HCT116 (cell line): ENCODE data around the gene WDR27. TPM values are rescaled to one million over a fixed set of nuclear protein-coding genes. Genes with fewer than 3 reads are reported as not detected.

Source experiments
- ATAC-seq: fragments of 200-7000 bp; cut with Tn5 transposase; 2 replicates; pipeline ENCODE4 v1.9.1; 2020; ENCODE audit warnings: mild to moderate bottlenecking, moderate library complexity
- BruUV-seq: library from RNA; stranded (reverse); fragments of 400-500 nt; replicated peaks from 2 replicates; lab custom pipeline; 2021; lab: Mats Ljungman, UMichigan
- CTCF ChIA-PET: fragments of 300-600 bp; sonication (Branson Sonifier 250); formaldehyde crosslinking; loops from one replicate; lab custom pipeline; 2021; ENCODE audit warnings: antibody characterized with exemption; lab: Charles Lee
- POLR2A ChIA-PET: fragments of 300-600, 350-600 bp; sonication (Branson Sonifier 250); formaldehyde crosslinking; loops from one replicate; lab custom pipeline; 2021; ENCODE audit warnings: antibody characterized with exemption; lab: Charles Lee
- RAD21 ChIA-PET, 2 experiments: fragments of 300-600 bp; sonication (Branson Sonifier 250); formaldehyde crosslinking; loops; one replicate each; lab custom pipeline; 2023; ENCODE audit warnings: low total read pairs in 2 of 2; ENCODE audit not compliant: uncharacterized antibody in 2 of 2, unreplicated experiment in 2 of 2, low non-redundant PET in 1 of 2; lab: Charles Lee
- DNase-seq: peaks from one replicate; pipeline ENCODE4 v3.0.0-alpha.2; 2010; ENCODE audit warnings: low read depth, low spot score
- H2AFZ ChIP-seq: fragments of 200-600 bp; shearing (Covaris generic), sonication (generic); 2 replicates; pipeline ENCODE4 v1.6.1; 2017; ENCODE audit warnings: low read depth, mixed run types, mixed read lengths, antibody characterized with exemption, low read length; ENCODE audit not compliant: poor library complexity, severe bottlenecking
- H3K27ac ChIP-seq: 2 replicates; pipeline ENCODE4 v1.5.1; 2012; ENCODE audit warnings: low read depth, low read length
- H3K27me3 ChIP-seq: fragments of 200-600 bp; sonication (generic); 2 replicates; pipeline ENCODE4 v1.6.1; 2016; ENCODE audit warnings: mixed run types, low read length, mixed read lengths; ENCODE audit not compliant: insufficient read depth
- H3K36me3 ChIP-seq, 2 experiments: fragments of 200-500 bp in 1 of 2; fragments of 200-600 bp in 1 of 2; sonication (Bioruptor generic) in 1 of 2; sonication (generic) in 1 of 2; 2 replicates each; pipeline versions ENCODE4 v1.5.1 to v1.6.1; 2014 to 2016; ENCODE audit warnings: low read length in 2 of 2, inconsistent platforms in 1 of 2, mixed read lengths in 1 of 2, mixed run types in 1 of 2; ENCODE audit not compliant: insufficient read depth in 2 of 2, control insufficient read depth in 1 of 2
- H3K4me1 ChIP-seq, 2 experiments: fragments of 200-600 bp in 1 of 2; sonication (generic) in 1 of 2; 2 replicates each; pipeline versions ENCODE4 v1.5.1 to v1.6.1; 2012 to 2017; ENCODE audit warnings: low read length in 2 of 2, inconsistent platforms in 1 of 2, mild to moderate bottlenecking in 1 of 2, mixed read lengths in 1 of 2, mixed run types in 1 of 2, moderate library complexity in 1 of 2; ENCODE audit not compliant: insufficient read depth in 2 of 2, control insufficient read depth in 1 of 2
- H3K4me2 ChIP-seq: fragments of 200-600 bp; sonication (generic); 2 replicates; pipeline ENCODE4 v1.6.1; 2017; ENCODE audit warnings: mixed run types, low read length, mixed read lengths
- H3K4me3 ChIP-seq, 2 experiments: fragments of 200-600 bp in 1 of 2; sonication (generic) in 1 of 2; replicated peaks in 1 of 2; 2 replicates each; pipeline ENCODE4 v1.5.1; 2011 to 2016; ENCODE audit warnings: low read length in 2 of 2, control low read depth in 1 of 2, low read depth in 1 of 2, mild to moderate bottlenecking in 1 of 2, mixed read lengths in 1 of 2, mixed run types in 1 of 2
- H3K79me2 ChIP-seq: fragments of 200-600 bp; sonication (generic); 2 replicates; pipeline ENCODE4 v1.6.1; 2017; ENCODE audit warnings: mild to moderate bottlenecking, mixed run types, low read length, moderate library complexity, mixed read lengths; ENCODE audit not compliant: insufficient read depth
- H3K9ac ChIP-seq: fragments of 200-600 bp; sonication (generic); 2 replicates; pipeline ENCODE4 v1.6.1; 2016; ENCODE audit warnings: low read length, mixed read lengths
- H3K9me2 ChIP-seq: fragments of 200-600 bp; sonication (generic), shearing (Covaris generic); 2 replicates; pipeline ENCODE4 v1.6.1; 2017; ENCODE audit warnings: mixed run types, mild to moderate bottlenecking, moderate library complexity; ENCODE audit not compliant: insufficient read depth
- H3K9me3 ChIP-seq, 2 experiments: fragments of 200-500 bp in 1 of 2; fragments of 200-600 bp in 1 of 2; sonication (Bioruptor generic) in 1 of 2; sonication (generic) in 1 of 2; 2 replicates each; pipeline ENCODE4 v1.6.1; 2014 to 2017; ENCODE audit warnings: low read length in 2 of 2, mixed read lengths in 2 of 2, inconsistent platforms in 1 of 2, low read depth in 1 of 2, mild to moderate bottlenecking in 1 of 2, mixed run types in 1 of 2, moderate library complexity in 1 of 2; ENCODE audit not compliant: control insufficient read depth in 1 of 2, insufficient read depth in 1 of 2
- H4K20me1 ChIP-seq: fragments of 200-600 bp; sonication (generic), shearing (Covaris generic); 2 replicates; pipeline ENCODE4 v1.6.1; 2017; ENCODE audit warnings: mixed run types, mild to moderate bottlenecking, moderate library complexity; ENCODE audit not compliant: insufficient read depth
- CBX3 ChIP-seq: IDR thresholded peaks from 2 replicates; pipeline ENCODE4 v1.6.1; 2012; ENCODE audit warnings: low read depth
- CEBPB ChIP-seq: IDR thresholded peaks from 2 replicates; pipeline ENCODE4 v1.6.1; 2012; ENCODE audit warnings: low read depth
- ELF1 ChIP-seq: IDR thresholded peaks from 2 replicates; pipeline ENCODE4 v1.6.1; 2012; ENCODE audit warnings: low read depth, borderline replicate concordance
- EZH2 ChIP-seq: fragments of 200-600 bp; sonication (generic); IDR thresholded peaks from 2 replicates; pipeline ENCODE4 v1.6.1; 2017; ENCODE audit warnings: antibody characterized with exemption, mixed run types
- POLR2AphosphoS5 ChIP-seq: IDR thresholded peaks from 2 replicates; pipeline ENCODE4 v1.6.1; 2011; ENCODE audit warnings: mild to moderate bottlenecking, low read depth, low read length, moderate library complexity
- RAD21 ChIP-seq: IDR thresholded peaks from 2 replicates; pipeline ENCODE4 v1.6.1; 2012; ENCODE audit warnings: low read depth, mild to moderate bottlenecking
- SP1 ChIP-seq: IDR thresholded peaks from 2 replicates; pipeline ENCODE4 v1.6.1; 2012; ENCODE audit warnings: low read depth
- SRF ChIP-seq: IDR thresholded peaks from 2 replicates; pipeline ENCODE4 v1.6.1; 2012; ENCODE audit warnings: low read depth
- YY1 ChIP-seq: IDR thresholded peaks from 2 replicates; pipeline ENCODE4 v1.6.1; 2011; ENCODE audit warnings: low read length, low read depth, moderate library complexity, mild to moderate bottlenecking; ENCODE audit not compliant: insufficient replicate concordance; ENCODE audit errors: extremely low read depth
- ZBTB33 ChIP-seq: IDR thresholded peaks from 2 replicates; pipeline ENCODE4 v1.6.1; 2011; ENCODE audit warnings: mild to moderate bottlenecking, low read length, moderate library complexity; ENCODE audit not compliant: insufficient replicate concordance; ENCODE audit errors: extremely low read depth
- ZNF274 ChIP-seq: fragments of 200-500 bp; sonication (Bioruptor generic); IDR thresholded peaks from 2 replicates; pipeline ENCODE4 v1.6.1; 2014; ENCODE audit warnings: mild to moderate bottlenecking, low read depth, low read length, inconsistent platforms
- intact Hi-C: fragments of 100-400 bp; cut with micrococcal nuclease; formaldehyde crosslinking; loops from 2 replicates; pipeline ENCODE4 v1.10.0; 2022
- total RNA-seq: library from RNA; stranded (reverse); gene quantifications from one replicate; pipeline ENCODE4 v1.2.1, GENCODE V29; 2021; ENCODE audit not compliant: unreplicated experiment

The WDR27 gene
- total RNA-seq, 1 experiment from 2014 or later, result 60.6 TPM

GRCh38 chr6:169424821-169425240, 277.0 kb downstream of the WDR27 start:
- ATAC-seq (no peak), DNase-seq (no peak)
- Histone ChIP-seq H3K4me3 (no peak overlapping the region), H3K27me3 (no peaks in the 10 kb centered on the region), H3K9me2 (no peaks in the 10 kb centered on the region), H2AFZ (no peak overlapping the region), H3K36me3 (no peaks in the 10 kb centered on the region), H3K4me2 (no peak overlapping the region), H3K9ac (no peak overlapping the region), H3K79me2 (no peaks in the 10 kb centered on the region), H3K9me3 (no peaks in the 10 kb centered on the region; a peak in 1 of 4 replicates), H4K20me1 (no peaks in the 10 kb centered on the region), H3K4me1 (peaks cover 4 to 12% of the 10 kb centered on the region in 2 experiments; a peak in 3 of 4 replicates), H3K27ac (no peak overlapping the region)
- CTCF ChIA-PET, result no interaction called here
- intact Hi-C loops, result no loop called here
- TF ChIP-seq EZH2 (no peak), SP1 (no peak), ZNF274 (no peak), POLR2AphosphoS5 (no peak)
- POLR2A ChIA-PET, result no interaction called here
- RAD21 ChIA-PET, result no interaction called here
- no TSS peak for BruUV-seq

GRCh38 chr6:169424149-169424804, 277.6 kb downstream of the WDR27 start:
- H3K27me3 ChIP-seq, result no peaks in the 10 kb centered on the region
- intact Hi-C loops, result no loop called here
- no peaks in the 10 kb centered on the region for H3K79me2 ChIP-seq
- ChIA-PET RAD21 (no interaction called here), CTCF (no interaction called here), POLR2A (no interaction called here)
- H3K4me2 ChIP-seq, result no peak overlapping the region
- no peaks in the 10 kb centered on the region for H3K36me3 ChIP-seq
- no peak overlapping the region for H3K27ac ChIP-seq
- no peak overlapping the region for H2AFZ ChIP-seq
- no peaks in the 10 kb centered on the region; a peak in 1 of 4 replicates for H3K9me3 ChIP-seq
- no peak for DNase-seq
- no peak for TF ChIP-seq ELF1
- no peak for TF ChIP-seq ZBTB33
- TF ChIP-seq CBX3, result no peak
- TF ChIP-seq ZNF274, result no peak
- TF ChIP-seq RAD21, result no peak
- TF ChIP-seq YY1, result no peak
- TF ChIP-seq CEBPB, result no peak
- no peak for TF ChIP-seq SRF
- TF ChIP-seq EZH2, result no peak
- no peaks in the 10 kb centered on the region for H4K20me1 ChIP-seq
- no peaks in the 10 kb centered on the region for H3K9me2 ChIP-seq
- BruUV-seq, result no TSS peak
- H3K9ac ChIP-seq, result no peak overlapping the region
- ATAC-seq, result no peak
- peaks cover 4 to 12% of the 10 kb centered on the region in 2 experiments; a peak in 3 of 4 replicates for H3K4me1 ChIP-seq
- no peak overlapping the region for H3K4me3 ChIP-seq
